MM.1S (cell line): ENCODE measurements around the gene CEBPE.

Source experiments
- DNase-seq: peaks from one replicate; pipeline ENCODE4 v3.0.0-alpha.2; 2015
- H2AFZ ChIP-seq: fragments of 300-600 bp; sonication (generic); 2 replicates; pipeline ENCODE4 v1.6.0; 2016; ENCODE audit warnings: antibody characterized with exemption, low read length
- H3F3A ChIP-seq: fragments of 300-600 bp; sonication (generic); 2 replicates; pipeline ENCODE4 v1.6.1; 2016; ENCODE audit warnings: mild to moderate bottlenecking, antibody characterized with exemption, low read length, moderate library complexity, mixed read lengths; ENCODE audit not compliant: insufficient read depth
- H3K27ac ChIP-seq: fragments of 300-600 bp; sonication (generic); 2 replicates; pipeline ENCODE4 v1.5.1; 2016; ENCODE audit warnings: mild to moderate bottlenecking, low read length
- H3K27me3 ChIP-seq: fragments of 300-600 bp; sonication (generic); replicated peaks from 2 replicates; pipeline ENCODE4 v1.6.0; 2016; ENCODE audit warnings: low read length; ENCODE audit not compliant: insufficient read depth
- H3K36me3 ChIP-seq: fragments of 300-600 bp; sonication (generic); replicated peaks from 2 replicates; pipeline ENCODE4 v1.6.1; 2016; ENCODE audit warnings: mild to moderate bottlenecking, low read length, mixed read lengths; ENCODE audit not compliant: insufficient read depth
- H3K4me1 ChIP-seq: fragments of 300-600 bp; sonication (generic); 2 replicates; pipeline ENCODE4 v1.6.1; 2016; ENCODE audit warnings: low read length, mixed read lengths
- H3K4me2 ChIP-seq: fragments of 300-600 bp; sonication (generic); 2 replicates; pipeline ENCODE4 v1.6.0; 2016; ENCODE audit warnings: low read depth, low read length
- H3K4me3 ChIP-seq: fragments of 300-600 bp; sonication (generic); 2 replicates; pipeline ENCODE4 v1.5.1; 2016; ENCODE audit warnings: low read length, mixed read lengths
- H3K79me2 ChIP-seq: fragments of 300-600 bp; sonication (generic); 2 replicates; pipeline ENCODE4 v1.6.1; 2016; ENCODE audit warnings: mixed run types, low read length, mixed read lengths
- H3K9ac ChIP-seq: fragments of 300-600 bp; sonication (generic); 2 replicates; pipeline ENCODE4 v1.6.1; 2016; ENCODE audit warnings: low read length, mixed read lengths
- H3K9me2 ChIP-seq: fragments of 300-600 bp; sonication (generic); replicated peaks from 2 replicates; pipeline ENCODE4 v1.6.1; 2016; ENCODE audit warnings: mild to moderate bottlenecking, low read length, mixed read lengths; ENCODE audit not compliant: insufficient read depth
- H3K9me3 ChIP-seq: fragments of 300-600 bp; sonication (generic); replicated peaks from 2 replicates; pipeline ENCODE4 v1.6.1; 2016; ENCODE audit warnings: mild to moderate bottlenecking, low read length, mixed read lengths; ENCODE audit not compliant: insufficient read depth
- H4K20me1 ChIP-seq: fragments of 300-600 bp; sonication (generic); 2 replicates; pipeline ENCODE4 v1.6.1; 2016; ENCODE audit warnings: mild to moderate bottlenecking, low read length, moderate library complexity, mixed read lengths; ENCODE audit not compliant: insufficient read depth
- CTCF ChIP-seq: fragments of 300-600 bp; sonication (generic); IDR thresholded peaks from 2 replicates; pipeline ENCODE4 v1.5.1; 2016; ENCODE audit warnings: antibody characterized with exemption, low read length, mixed read lengths
- EZH2 ChIP-seq: fragments of 300-600 bp; sonication (generic); optimal IDR thresholded peaks from 2 replicates; pipeline ENCODE3; 2017; ENCODE audit warnings: low read depth, mild to moderate bottlenecking, antibody characterized with exemption, low read length, mixed read lengths
- EZH2phosphoT487 ChIP-seq: fragments of 300-600 bp; sonication (generic); IDR thresholded peaks from 2 replicates; pipeline ENCODE4 v1.6.1; 2018; ENCODE audit warnings: antibody characterized with exemption, low read length

CEBPE gene

GRCh38 chr14:23151342-23151741 is 32.3 kb upstream of the CEBPE start:
- no peak overlapping the region for H3K4me2 ChIP-seq
- 0 out of 2 replicates have a peak, but pooled peaks cover 6% of the 10 kb centered on the region for H3K4me1 ChIP-seq
- H4K20me1 ChIP-seq = no peaks in the 10 kb centered on the region
- no peak for TF ChIP-seq EZH2
- TF ChIP-seq EZH2phosphoT487 = no peak
- no peaks in the 10 kb centered on the region for H3K36me3 ChIP-seq
- H3K9me2 ChIP-seq = no peaks in the 10 kb centered on the region
- H3K27me3 ChIP-seq = no peaks in the 10 kb centered on the region
- H3K27ac ChIP-seq = no peak overlapping the region
- no peak overlapping the region for H3K9ac ChIP-seq
- no peaks in the 10 kb centered on the region for H3K79me2 ChIP-seq
- no peaks in the 10 kb centered on the region for H3K9me3 ChIP-seq
- H3K4me3 ChIP-seq = no peak overlapping the region
- H2AFZ ChIP-seq = no peak overlapping the region
- H3F3A ChIP-seq = no peaks in the 10 kb centered on the region
- no peak for DNase-seq

GRCh38 chr14:23149745-23150144 is 30.7 kb upstream of the CEBPE start:
- Histone ChIP-seq H3K4me3 (no peak overlapping the region), H3K9me3 (no peaks in the 10 kb centered on the region), H2AFZ (no peak overlapping the region), H3K27ac (no peak overlapping the region), H3K36me3 (no peaks in the 10 kb centered on the region), H3K79me2 (no peaks in the 10 kb centered on the region), H3K27me3 (no peaks in the 10 kb centered on the region), H4K20me1 (no peaks in the 10 kb centered on the region), H3K4me1 (0 out of 2 replicates have a peak, but pooled peaks cover 6% of the 10 kb centered on the region), H3K9me2 (no peaks in the 10 kb centered on the region), H3K4me2 (no peak overlapping the region), H3K9ac (no peak overlapping the region), H3F3A (no peaks in the 10 kb centered on the region)
- DNase-seq = no peak
- TF ChIP-seq EZH2phosphoT487 (no peak), EZH2 (no peak), CTCF (no peak)

- H4K20me1 ChIP-seq = no peaks in the 10 kb centered on the region
- no peak overlapping the region for H3K4me3 ChIP-seq
- no peak overlapping the region for H3K9ac ChIP-seq
- no peaks in the 10 kb centered on the region for H3K27me3 ChIP-seq
- TF ChIP-seq CTCF (no peak), EZH2 (no peak), EZH2phosphoT487 (no peak)
- no peaks in the 10 kb centered on the region for H3K36me3 ChIP-seq
- no peaks in the 10 kb centered on the region for H3F3A ChIP-seq
- H3K9me2 ChIP-seq = no peaks in the 10 kb centered on the region
- H3K9me3 ChIP-seq = no peaks in the 10 kb centered on the region
- no peak overlapping the region for H2AFZ ChIP-seq
- 0 out of 2 replicates have a peak, but pooled peaks cover 6% of the 10 kb centered on the region for H3K4me1 ChIP-seq
- H3K4me2 ChIP-seq = no peak overlapping the region
- DNase-seq = no peak
- H3K27ac ChIP-seq = no peak overlapping the region
- H3K79me2 ChIP-seq = no peaks in the 10 kb centered on the region
These were observed 29.7 kb upstream of the CEBPE start for GRCh38 chr14:23148591-23149249.

- Histone ChIP-seq H3F3A (no peaks in the 10 kb centered on the region), H3K4me2 (no peak overlapping the region), H2AFZ (no peak overlapping the region), H3K27ac (no peak overlapping the region), H3K4me1 (0 out of 2 replicates have a peak, but pooled peaks cover 6% of the 10 kb centered on the region), H4K20me1 (no peaks in the 10 kb centered on the region), H3K79me2 (no peaks in the 10 kb centered on the region), H3K27me3 (no peaks in the 10 kb centered on the region), H3K36me3 (no peaks in the 10 kb centered on the region), H3K9me2 (no peaks in the 10 kb centered on the region), H3K4me3 (no peak overlapping the region), H3K9ac (no peak overlapping the region), H3K9me3 (no peaks in the 10 kb centered on the region)
- no peak for DNase-seq
- TF ChIP-seq CTCF (no peak), EZH2phosphoT487 (no peak), EZH2 (no peak)
These were observed 28.6 kb upstream of the CEBPE start for GRCh38 chr14:23147676-23148075.
